Measurements from ENCODE around the gene CD163L1.
"Not testable (repeated sequence)": the region's sequence is repeated elsewhere in the genome, so short reads cannot be mapped to it uniquely, and the experiment has no call there.

Gene CD163L1

DNA sequence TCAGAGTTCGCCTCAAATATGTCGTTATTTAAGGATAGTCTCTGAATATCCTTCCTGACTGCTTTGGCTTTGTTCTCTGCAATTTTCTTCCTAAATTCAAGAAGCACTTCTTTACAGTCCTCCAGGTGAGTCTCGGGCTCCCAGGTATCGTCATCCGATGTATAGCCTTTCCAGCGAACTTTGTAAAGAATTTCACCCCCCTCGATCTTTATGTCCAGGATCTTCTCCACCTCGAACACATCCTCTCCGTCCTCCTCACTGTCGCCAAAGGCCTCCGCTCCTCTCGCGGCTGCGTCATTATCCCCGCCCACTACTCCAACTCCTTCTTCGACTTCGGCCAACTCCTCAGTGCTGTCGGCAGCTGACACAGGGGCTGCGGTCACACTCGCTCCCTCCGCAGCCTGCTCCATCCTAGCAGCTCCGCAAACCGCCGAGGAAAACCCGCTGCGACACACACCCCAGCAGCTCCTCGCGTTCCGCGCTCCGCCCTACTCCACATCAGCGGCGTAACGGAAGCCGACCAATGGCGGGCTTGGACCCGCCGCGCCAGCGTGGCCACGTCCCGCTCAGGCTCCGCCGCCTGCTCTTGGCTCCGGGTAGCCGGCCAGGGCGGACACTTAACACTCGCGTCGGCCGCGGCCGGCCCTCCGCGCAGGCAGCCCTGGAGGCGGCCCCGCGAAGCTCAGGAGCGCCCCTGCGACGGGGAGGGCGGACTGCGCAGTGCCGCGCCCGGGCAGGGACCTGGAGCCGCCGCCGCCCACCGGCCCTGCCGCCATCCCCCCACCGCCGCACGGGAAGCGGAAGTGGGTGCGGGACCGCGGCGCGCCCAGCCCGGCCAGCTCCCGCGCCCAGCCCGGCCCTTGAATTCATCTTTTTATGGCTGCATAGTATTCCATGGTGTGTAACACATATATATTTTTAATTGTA lies 4.1 kb downstream of the CD163L1 start:
- TF ChIP-seq, protein P1, sequence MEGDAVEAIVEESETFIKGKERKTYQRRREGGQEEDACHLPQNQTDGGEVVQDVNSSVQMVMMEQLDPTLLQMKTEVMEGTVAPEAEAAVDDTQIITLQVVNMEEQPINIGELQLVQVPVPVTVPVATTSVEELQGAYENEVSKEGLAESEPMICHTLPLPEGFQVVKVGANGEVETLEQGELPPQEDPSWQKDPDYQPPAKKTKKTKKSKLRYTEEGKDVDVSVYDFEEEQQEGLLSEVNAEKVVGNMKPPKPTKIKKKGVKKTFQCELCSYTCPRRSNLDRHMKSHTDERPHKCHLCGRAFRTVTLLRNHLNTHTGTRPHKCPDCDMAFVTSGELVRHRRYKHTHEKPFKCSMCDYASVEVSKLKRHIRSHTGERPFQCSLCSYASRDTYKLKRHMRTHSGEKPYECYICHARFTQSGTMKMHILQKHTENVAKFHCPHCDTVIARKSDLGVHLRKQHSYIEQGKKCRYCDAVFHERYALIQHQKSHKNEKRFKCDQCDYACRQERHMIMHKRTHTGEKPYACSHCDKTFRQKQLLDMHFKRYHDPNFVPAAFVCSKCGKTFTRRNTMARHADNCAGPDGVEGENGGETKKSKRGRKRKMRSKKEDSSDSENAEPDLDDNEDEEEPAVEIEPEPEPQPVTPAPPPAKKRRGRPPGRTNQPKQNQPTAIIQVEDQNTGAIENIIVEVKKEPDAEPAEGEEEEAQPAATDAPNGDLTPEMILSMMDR (IDR thresholded peaks at IDR 0.05), result no peak
- no peak for DNase-seq (ENCODE audit: low spot score)
- peak overlapping the region; percentile 66 for H3K4me3 ChIP-seq

DNA sequence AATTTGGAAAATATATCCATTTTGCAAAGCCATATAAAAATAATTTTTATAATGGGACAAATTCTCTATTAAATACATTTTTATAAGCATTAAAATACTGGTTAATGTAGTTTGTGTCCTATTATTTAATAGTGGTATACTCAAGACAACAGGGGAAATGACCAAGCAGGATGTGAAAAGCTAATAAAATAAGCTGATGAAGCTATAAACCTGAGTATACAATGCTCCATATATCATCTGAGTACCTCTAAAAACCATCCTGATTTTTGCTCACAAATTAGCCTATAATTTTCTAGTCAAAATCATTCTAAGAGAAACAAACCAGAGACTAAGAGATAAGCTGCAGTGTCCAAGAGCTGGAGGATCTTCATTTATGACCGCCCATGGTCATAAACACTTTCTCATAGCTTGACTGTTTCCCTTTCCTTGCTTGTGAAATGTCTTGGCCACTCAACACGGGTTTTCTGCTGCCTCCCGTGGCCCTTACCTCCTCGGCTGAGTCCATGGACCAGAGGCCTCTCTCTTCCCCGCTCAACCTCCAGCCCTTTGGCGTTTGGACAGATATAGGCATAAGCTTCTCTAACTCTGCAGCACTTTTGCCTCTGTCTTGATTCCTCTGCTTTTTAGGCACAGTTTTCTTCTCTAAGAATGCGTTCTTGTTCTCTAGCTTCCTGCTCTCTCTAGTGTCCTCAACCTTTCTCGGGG lies 5.5 kb downstream of the CD163L1 start:
- not testable (repeated sequence) for DNase-seq (ENCODE audit: low spot score); H3K27ac ChIP-seq; H3K4me3 ChIP-seq

More for the DNA sequence above, 4.1 kb downstream of the CD163L1 start:
- no peak overlapping the region for H3K27ac ChIP-seq

DNA sequence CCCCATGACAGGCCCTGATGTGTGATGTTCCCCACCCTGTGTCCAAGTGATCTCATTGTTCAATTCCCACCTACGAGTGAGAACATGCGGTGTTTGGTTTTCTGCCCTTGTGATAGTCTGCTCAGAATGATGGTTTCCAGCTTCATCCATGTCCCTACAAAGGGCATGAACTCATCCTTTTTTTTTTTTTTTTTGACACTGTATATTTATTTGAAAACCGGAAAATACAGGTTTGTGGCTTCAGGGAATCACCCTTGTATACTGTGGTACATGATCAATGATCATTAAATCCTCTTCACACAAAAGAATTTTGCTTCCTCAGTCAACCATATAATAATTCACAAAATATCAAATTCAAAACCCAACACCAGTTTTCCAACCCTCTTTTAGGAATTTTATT lies 6.5 kb downstream of the CD163L1 start:
- not testable (repeated sequence) for H3K27ac ChIP-seq, H3K4me3 ChIP-seq

DNA sequence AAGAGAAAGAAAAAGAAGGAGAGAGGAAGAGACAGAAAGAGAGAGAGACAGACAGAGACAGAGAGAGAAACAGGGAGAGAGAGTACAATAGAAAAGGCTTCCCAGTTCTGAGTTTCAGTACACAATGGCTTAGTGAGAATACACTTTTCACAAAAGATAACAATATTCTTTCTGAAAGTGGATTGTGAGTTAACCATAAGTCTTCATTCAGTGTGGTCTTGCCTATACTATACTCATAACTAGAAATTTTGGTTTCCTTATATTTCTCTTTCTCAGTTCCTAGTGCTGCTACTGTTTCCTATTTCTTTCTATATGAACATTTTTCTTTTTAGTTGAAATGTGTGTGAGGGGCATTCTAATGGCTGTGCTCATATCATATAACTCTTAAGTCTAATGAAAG lies 9.3 kb downstream of the CD163L1 start:
- Histone ChIP-seq H3K27ac (no peak overlapping the region), H3K4me3 (no peak overlapping the region)
- TF ChIP-seq, protein P1 (IDR thresholded peaks at IDR 0.05), result no peak
- no peak for DNase-seq (ENCODE audit: low spot score)

More for the DNA sequence above, 6.5 kb downstream of the CD163L1 start:
- DNase-seq (ENCODE audit: low spot score), result not testable (repeated sequence)

DNA sequence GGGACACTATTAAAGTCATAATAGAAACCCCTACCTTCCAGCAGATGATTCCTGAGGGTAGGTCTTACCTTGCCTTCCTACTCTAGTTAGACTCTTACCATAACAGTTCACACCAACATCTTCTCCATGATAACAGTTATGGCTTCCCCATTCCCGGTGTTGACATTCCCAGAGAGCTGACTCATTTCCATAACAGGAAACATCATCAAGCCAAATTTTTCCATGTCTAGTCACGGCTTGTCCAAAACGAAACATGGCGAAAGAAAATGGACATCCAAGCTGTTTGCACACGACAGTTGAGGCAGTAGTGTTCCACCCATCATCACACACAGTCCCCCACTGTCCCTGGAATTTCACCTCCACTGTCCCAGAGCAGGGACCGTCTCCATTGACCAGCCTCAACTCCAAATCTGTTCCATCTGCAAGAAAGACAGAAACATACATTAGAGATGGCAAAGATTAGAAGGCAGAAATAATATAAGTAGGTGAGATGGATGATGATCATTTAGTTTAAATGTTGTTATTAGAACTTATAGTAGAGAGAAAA lies 10.6 kb downstream of the CD163L1 start:
- TF ChIP-seq, protein P1 (IDR thresholded peaks at IDR 0.05), result no peak
- Histone ChIP-seq H3K4me3 (no peak overlapping the region), H3K27ac (no peak overlapping the region)
- no peak for DNase-seq (ENCODE audit: low spot score)

DNA sequence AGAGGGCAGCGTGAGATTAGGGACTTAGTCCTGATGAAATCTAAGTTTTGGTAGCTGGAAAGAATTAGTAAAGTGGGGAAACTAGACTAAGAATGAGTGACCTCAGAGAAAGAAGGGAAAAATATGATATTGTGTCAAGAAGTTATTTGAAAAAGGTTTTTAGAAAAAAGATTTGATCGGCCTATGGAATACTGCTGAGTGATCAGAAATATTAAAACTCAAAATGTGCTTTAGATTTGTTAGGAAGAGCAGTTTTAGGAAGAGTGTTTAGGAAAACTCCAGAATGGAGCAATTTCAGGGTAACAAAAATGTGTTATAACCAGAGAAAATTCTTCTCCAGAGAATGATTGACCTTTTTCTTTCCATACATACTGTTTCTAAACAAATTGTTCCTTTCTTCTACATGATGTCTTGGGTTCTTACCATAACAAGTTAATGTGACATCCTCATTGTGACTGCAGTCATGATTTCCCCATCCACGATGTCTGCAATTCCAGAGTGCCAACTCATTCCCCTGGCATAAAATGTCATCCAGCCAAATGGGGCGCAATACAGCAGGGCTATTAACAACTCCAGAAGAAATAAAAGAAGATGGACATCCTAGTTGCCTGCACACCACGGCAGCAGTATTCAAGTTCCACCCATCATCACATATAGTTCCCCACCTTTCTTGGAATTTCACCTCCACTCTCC lies 11.8 kb downstream of the CD163L1 start:
- H3K4me3 ChIP-seq, result no peak overlapping the region
- TF ChIP-seq, protein P1 (IDR thresholded peaks at IDR 0.05), result no peak
- DNase-seq (ENCODE audit: low spot score), result no peak
- no peak overlapping the region for H3K27ac ChIP-seq

DNA sequence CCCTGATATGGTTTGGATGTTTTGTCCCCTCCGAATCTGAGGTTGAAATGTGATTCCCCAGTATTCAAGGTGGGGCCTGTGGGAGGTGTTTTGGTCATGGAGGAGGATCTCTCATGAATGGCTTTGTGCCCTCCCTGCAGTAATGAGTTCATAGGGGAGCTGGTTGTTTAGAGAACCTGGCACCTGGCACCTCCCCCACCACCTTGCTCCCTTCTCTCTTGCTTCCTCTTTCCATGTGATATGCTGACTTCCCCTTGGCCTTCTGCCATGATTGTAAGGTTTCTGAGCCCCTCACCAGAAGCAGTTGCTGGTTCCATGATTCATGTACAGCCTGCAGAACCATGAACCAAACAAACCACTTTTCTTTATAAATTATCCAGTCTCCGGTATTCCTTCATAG lies 32.6 kb downstream of the CD163L1 start:
- H3K27ac ChIP-seq, result no peak overlapping the region
- TF ChIP-seq, protein P1 (IDR thresholded peaks at IDR 0.05), result no peak

More for the DNA sequence above, 32.6 kb downstream of the CD163L1 start:
- no peak for DNase-seq (ENCODE audit: low spot score)
- H3K4me3 ChIP-seq, result no peak overlapping the region

Measured in coronary artery (tissue), 2 donors.